Pons (tissue), 1 donor: ENCODE measurements around the gene DIAPH3.

ENCODE experiments used
- DNase-seq: peaks from one replicate; pipeline ENCODE4 v3.0.0-alpha.2; 2016; ENCODE audit warnings: low spot score

Gene DIAPH3

GRCh38 chr13:59782696-59783095 lies 381.0 kb downstream of the DIAPH3 start:
- no peak for DNase-seq

GRCh38 chr13:59780058-59780457 lies 383.7 kb downstream of the DIAPH3 start:
- no peak for DNase-seq

- DNase-seq = no peak
Observed at GRCh38 chr13:59776924-59777690, 386.6 kb downstream of the DIAPH3 start.

GRCh38 chr13:59774491-59774971 lies 389.2 kb downstream of the DIAPH3 start:
- DNase-seq = no peak

GRCh38 chr13:59771272-59771671 lies 392.5 kb downstream of the DIAPH3 start:
- DNase-seq = no peak

GRCh38 chr13:59770451-59770850 lies 393.3 kb downstream of the DIAPH3 start:
- DNase-seq = no peak

- no peak for DNase-seq
Observed at GRCh38 chr13:59766236-59766635, 397.5 kb downstream of the DIAPH3 start.

GRCh38 chr13:59755632-59756290 lies 408.0 kb downstream of the DIAPH3 start:
- no peak for DNase-seq

GRCh38 chr13:59754411-59754810 lies 409.3 kb downstream of the DIAPH3 start:
- no peak for DNase-seq

GRCh38 chr13:59750860-59751259 lies 412.9 kb downstream of the DIAPH3 start:
- peak; percentile 57 for DNase-seq

- no peak for DNase-seq
Observed at GRCh38 chr13:59748046-59748445, 415.7 kb downstream of the DIAPH3 start.

GRCh38 chr13:59747529-59747928 lies 416.2 kb downstream of the DIAPH3 start:
- DNase-seq = no peak

- DNase-seq = no peak
Observed at GRCh38 chr13:59746291-59746962, 417.3 kb downstream of the DIAPH3 start.

GRCh38 chr13:59745392-59745788 lies 418.3 kb downstream of the DIAPH3 start:
- DNase-seq = no peak

GRCh38 chr13:59744747-59745391 lies 418.9 kb downstream of the DIAPH3 start:
- no peak for DNase-seq

GRCh38 chr13:59743195-59743594 lies 420.5 kb downstream of the DIAPH3 start:
- no peak for DNase-seq

GRCh38 chr13:59742467-59742866 lies 421.3 kb downstream of the DIAPH3 start:
- DNase-seq = no peak

- DNase-seq = no peak
Observed at GRCh38 chr13:59738921-59739320, 424.8 kb downstream of the DIAPH3 start.

GRCh38 chr13:59734393-59734792 lies 429.3 kb downstream of the DIAPH3 start:
- no peak for DNase-seq

GRCh38 chr13:59733744-59734143 lies 430.0 kb downstream of the DIAPH3 start:
- DNase-seq = no peak

- DNase-seq = no peak
Observed at GRCh38 chr13:59730026-59730425, 433.7 kb downstream of the DIAPH3 start.

GRCh38 chr13:59728896-59729545 lies 434.7 kb downstream of the DIAPH3 start:
- no peak for DNase-seq
